DOHH2 (cell line): ENCODE measurements around the gene ATP2A3.

Experiments
- CTCF ChIP-seq: fragments of 200-600 bp; sonication (generic); IDR thresholded peaks from one replicate; pipeline ENCODE4 v1.5.1; 2014; ENCODE audit warnings: antibody characterized with exemption, mild to moderate bottlenecking, low read depth, low read length; ENCODE audit not compliant: poor library complexity, severe bottlenecking
- EZH2phosphoT487 ChIP-seq: fragments of 200-600 bp; sonication (generic); IDR thresholded peaks from 2 replicates; pipeline ENCODE4 v1.6.1; 2017; ENCODE audit warnings: borderline replicate concordance, mild to moderate bottlenecking, antibody characterized with exemption, low read length, moderate library complexity, mixed read lengths

GRCh38 chr17:3990386-3991127 lies 26.3 kb upstream of the ATP2A3 start:
- TF ChIP-seq EZH2phosphoT487 = no peak
- no peak for TF ChIP-seq CTCF
